HepG2 (cell line): ENCODE measurements around the gene WDR6. TPM values are rescaled to one million over a fixed set of nuclear protein-coding genes. Genes with fewer than 3 reads are reported as not detected.

Experiments
- ATAC-seq: fragments of 200-7000 bp; cut with Tn5 transposase; 3 replicates; pipeline ENCODE4 v1.9.1; 2020; ENCODE audit warnings: mild to moderate bottlenecking, moderate library complexity
- BruUV-seq: library from RNA; stranded (reverse); fragments of 400-500 nt; replicated peaks from 2 replicates; lab custom pipeline; 2021; lab: Mats Ljungman, UMichigan
- CTCF ChIA-PET: fragments of 300-600 bp; formaldehyde crosslinking; extraction: SDS; loops from one replicate; lab custom pipeline; 2021; ENCODE audit warnings: low total read pairs, inconsistent platforms, low intra/inter-chr PET ratio; lab: Yijun Ruan, JAX
- POLR2A ChIA-PET: fragments of 350-600 bp; sonication (Branson Sonifier 250); formaldehyde crosslinking; loops from one replicate; lab custom pipeline; 2020; ENCODE audit warnings: antibody characterized with exemption, inconsistent platforms; lab: Yijun Ruan, JAX
- DNase-seq: peaks from one replicate; pipeline ENCODE4 v3.0.0-alpha.2; 2015; ENCODE audit warnings: low spot score
- FAIRE-seq: peaks from 3 replicates; lab custom pipeline; 2011; peaks lifted over from hg19 to GRCh38; lab: Jason Lieb, UNC
- H2AFZ ChIP-seq: one replicate; pipeline ENCODE4 v1.6.1; 2011; ENCODE audit warnings: low read length, inconsistent platforms
- H3K27ac ChIP-seq: fragments of 300-600 bp; 3 replicates; pipeline ENCODE4 v1.8.0; 2011; ENCODE audit warnings: mixed run types, mild to moderate bottlenecking, mixed read lengths, low read length, inconsistent platforms; ENCODE audit not compliant: insufficient read depth; ENCODE audit errors: extremely low read length
- H3K27me3 ChIP-seq, 2 experiments: fragments of 200-600 bp in 1 of 2; 2 replicates in 1 of 2; 3 replicates in 1 of 2; pipeline versions ENCODE4 v1.6.0 to v1.8.0; 2011; ENCODE audit warnings: low read length in 2 of 2, mild to moderate bottlenecking in 2 of 2, moderate library complexity in 2 of 2, inconsistent platforms in 1 of 2; ENCODE audit not compliant: insufficient read depth in 2 of 2, control insufficient read depth in 1 of 2
- H3K36me3 ChIP-seq, 2 experiments: fragments of 200-600 bp in 1 of 2; replicated peaks in 1 of 2; 2 replicates in 1 of 2; 3 replicates in 1 of 2; pipeline versions ENCODE4 v1.5.1 to v1.8.0; 2011; ENCODE audit warnings: low read length in 2 of 2, inconsistent platforms in 1 of 2; ENCODE audit not compliant: insufficient read depth in 2 of 2, control insufficient read depth in 1 of 2
- H3K4me1 ChIP-seq: 2 replicates; pipeline ENCODE4 v1.5.1; 2012; ENCODE audit warnings: low read length, inconsistent platforms; ENCODE audit not compliant: insufficient read depth
- H3K4me2 ChIP-seq: 2 replicates; pipeline ENCODE4 v1.6.0; 2011; ENCODE audit warnings: low read depth, low read length, inconsistent platforms
- H3K4me3 ChIP-seq, 3 experiments: fragments of 200-600 bp in 1 of 3; sonication (generic), shearing (Covaris generic) in 1 of 3; replicated peaks in 1 of 3; 2 replicates each; pipeline ENCODE4 v1.5.1; 2011 to 2016; ENCODE audit warnings: low read length in 3 of 3, inconsistent platforms in 2 of 3, low read depth in 2 of 3, mild to moderate bottlenecking in 2 of 3, control low read depth in 1 of 3, mixed read lengths in 1 of 3; ENCODE audit not compliant: insufficient read depth in 1 of 3
- H3K79me2 ChIP-seq: one replicate; pipeline ENCODE4 v1.6.1; 2011; ENCODE audit warnings: low read length, inconsistent platforms; ENCODE audit not compliant: insufficient read depth
- H3K9ac ChIP-seq: 2 replicates; pipeline ENCODE4 v1.6.0; 2011; ENCODE audit warnings: mild to moderate bottlenecking, low read depth, low read length, inconsistent platforms; ENCODE audit not compliant: insufficient read depth
- H3K9me3 ChIP-seq: 2 replicates; pipeline ENCODE4 v1.5.1; 2012; ENCODE audit warnings: mild to moderate bottlenecking, low read length
- H4K20me1 ChIP-seq: 2 replicates; pipeline ENCODE4 v1.6.0; 2011; ENCODE audit warnings: inconsistent platforms, mild to moderate bottlenecking, low read length, moderate library complexity; ENCODE audit not compliant: insufficient read depth
- AHR ChIP-seq: IDR thresholded peaks from 2 replicates; pipeline ENCODE4 v1.6.1; 2018; ENCODE audit warnings: missing genetic modification reagents, missing compliant biosample characterization
- JUN ChIP-seq: sonication (generic); formaldehyde crosslinking; IDR thresholded peaks from 2 replicates; pipeline ENCODE4 v1.4.0; 2020; ENCODE audit warnings: mild to moderate bottlenecking, missing genetic modification reagents
- ZNF101 ChIP-seq: sonication (generic); formaldehyde crosslinking; IDR thresholded peaks from 2 replicates; pipeline ENCODE4 v1.4.0; 2020; ENCODE audit warnings: mild to moderate bottlenecking, low read depth, missing genetic modification reagents, borderline replicate concordance
- ZNF34 ChIP-seq: sonication (generic); formaldehyde crosslinking; IDR thresholded peaks from 2 replicates; pipeline ENCODE4 v1.4.0; 2020; ENCODE audit warnings: mild to moderate bottlenecking, missing genetic modification reagents, borderline replicate concordance
- ZNF652 ChIP-seq: IDR thresholded peaks from 2 replicates; pipeline ENCODE4 v1.6.1; 2016; ENCODE audit warnings: low read depth, borderline replicate concordance
- WGBS: methylation state at CpG from one replicate; pipeline ENCODE4 v1.1.6; 2017; ENCODE audit warnings: low lambda C conversion rate; 5-methylcytosine and 5-hydroxymethylcytosine counted together
- in situ Hi-C: cut with HindIII; loops from 2 replicates; pipeline ENCODE4 v1.10.0; 2017; ENCODE audit warnings: low pct_unique_long_range_greater_than_20kb; ENCODE audit not compliant: extremely low pct_ligation_motif_present
- intact Hi-C: fragments of 100-400 bp; cut with micrococcal nuclease; formaldehyde crosslinking; loops from one replicate; pipeline ENCODE4 v1.10.0; 2022; ENCODE audit not compliant: unreplicated experiment
- polyA plus RNA-seq, 8 experiments: library from polyadenylated mRNA; depleted of rRNA in 3 of 8; stranded (reverse) in 7 of 8; unstranded in 1 of 8; fragments of >200 nt; fragmentation: Illumina TruSeq in 4 of 8; extraction: Trizol in 4 of 8; gene quantifications; 2 replicates each; pipeline versions ENCODE4 v1.2.1 to v1.2.3, GENCODE V29; 2011 to 2016; ENCODE audit warnings: low read depth in 4 of 8, missing spikeins in 1 of 8, mixed read lengths in 1 of 8; ENCODE audit not compliant: insufficient read depth in 1 of 8
- total RNA-seq, 5 experiments: library from RNA; depleted of rRNA; stranded (reverse); fragments of >200 nt; fragmentation: Illumina TruSeq; extraction: Trizol; gene quantifications; 2 replicates each; pipeline ENCODE4 v1.2.3, GENCODE V29; 2016; ENCODE audit warnings: low read depth in 1 of 5
- TF ChIP-seq, protein P1 (sequence below): sonication (generic); formaldehyde crosslinking; IDR thresholded peaks from 2 replicates; pipeline ENCODE4 v1.5.0; 2020; ENCODE audit warnings: missing genetic modification reagents, mild to moderate bottlenecking, borderline replicate concordance

WDR6 gene
- total and polyA plus RNA-seq, 2 of the 13 experiments (the other 11 are each of a cell fraction or from before 2014, with no cell fraction given) = 73.4 to 139 TPM

DNA sequence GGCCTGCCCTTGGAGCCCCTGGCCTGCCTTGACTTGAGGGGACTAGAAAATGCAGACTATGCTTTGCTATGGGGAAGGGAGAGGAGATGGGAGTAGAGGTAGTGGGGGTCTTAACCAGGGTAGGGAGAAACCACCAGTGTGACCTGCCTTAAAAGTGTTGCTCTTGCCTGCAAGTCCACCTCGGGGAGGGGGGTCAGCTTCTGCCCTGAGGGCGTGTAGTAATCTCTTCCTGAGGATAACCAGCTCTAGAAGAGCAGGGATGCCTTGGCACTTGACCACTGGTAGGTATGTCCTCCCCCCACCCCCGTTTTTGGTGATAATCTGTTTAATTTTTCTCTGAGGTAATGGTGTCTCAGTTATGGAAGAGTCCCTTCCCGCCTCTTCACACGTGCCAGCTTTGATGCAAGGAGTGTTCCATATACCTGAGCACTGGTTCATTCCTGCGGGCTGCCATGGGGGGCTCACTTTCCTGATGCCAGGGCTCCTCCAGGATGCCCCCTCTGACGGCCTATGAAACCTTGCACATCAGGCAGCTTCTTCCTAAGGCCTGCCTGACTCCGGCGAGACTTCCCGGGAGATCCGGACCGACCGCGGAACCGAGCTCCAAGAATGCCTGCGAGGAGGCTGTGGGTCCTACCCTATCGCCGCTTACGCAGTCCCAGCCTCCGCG is 17.9 kb upstream of the WDR6 start:
- Histone ChIP-seq H3K9me3 (no peaks in the 10 kb centered on the region), H3K79me2 (no peaks in the 10 kb centered on the region), H3K27me3 (no peaks in the 10 kb centered on the region), H3K36me3 (peaks cover 3 to 7% of the 10 kb centered on the region in 2 experiments; a peak in 3 of 5 replicates), H3K27ac (no peak overlapping the region), H3K4me1 (no peaks in the 10 kb centered on the region), H3K4me2 (no peak overlapping the region), H3K4me3 (no peak overlapping the region), H3K9ac (no peak overlapping the region), H4K20me1 (no peaks in the 10 kb centered on the region), H2AFZ (no peak overlapping the region)
- POLR2A ChIA-PET = no interaction called here
- ATAC-seq (no peak), DNase-seq (no peak), FAIRE-seq (no peak)
- WGBS = 84% methylated on average over 17 of the region's 21 CpGs
- in situ Hi-C loops (no loop called here), intact Hi-C loops (loop anchor here (5.0 kb wide), 1 partner anchor 168 kb away; no protein-coding TSS in a partner anchor)
- no peak for TF ChIP-seq JUN (CRISPR knock-in tag)
- TF ChIP-seq, protein P1, sequence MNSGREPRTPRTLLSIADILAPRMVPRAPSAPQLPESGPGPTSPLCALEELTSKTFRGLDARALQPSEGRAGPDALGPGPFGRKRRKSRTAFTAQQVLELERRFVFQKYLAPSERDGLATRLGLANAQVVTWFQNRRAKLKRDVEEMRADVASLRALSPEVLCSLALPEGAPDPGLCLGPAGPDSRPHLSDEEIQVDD (CRISPR knock-in tag) = no peak
- no peak for TF ChIP-seq ZNF101 (CRISPR knock-in tag)
- no TSS peak for BruUV-seq
- CTCF ChIA-PET = interaction anchor here (2.1 kb wide), 1 partner anchor 25 kb away, joined by 12 read pairs; no protein-coding TSS in a partner anchor

DNA sequence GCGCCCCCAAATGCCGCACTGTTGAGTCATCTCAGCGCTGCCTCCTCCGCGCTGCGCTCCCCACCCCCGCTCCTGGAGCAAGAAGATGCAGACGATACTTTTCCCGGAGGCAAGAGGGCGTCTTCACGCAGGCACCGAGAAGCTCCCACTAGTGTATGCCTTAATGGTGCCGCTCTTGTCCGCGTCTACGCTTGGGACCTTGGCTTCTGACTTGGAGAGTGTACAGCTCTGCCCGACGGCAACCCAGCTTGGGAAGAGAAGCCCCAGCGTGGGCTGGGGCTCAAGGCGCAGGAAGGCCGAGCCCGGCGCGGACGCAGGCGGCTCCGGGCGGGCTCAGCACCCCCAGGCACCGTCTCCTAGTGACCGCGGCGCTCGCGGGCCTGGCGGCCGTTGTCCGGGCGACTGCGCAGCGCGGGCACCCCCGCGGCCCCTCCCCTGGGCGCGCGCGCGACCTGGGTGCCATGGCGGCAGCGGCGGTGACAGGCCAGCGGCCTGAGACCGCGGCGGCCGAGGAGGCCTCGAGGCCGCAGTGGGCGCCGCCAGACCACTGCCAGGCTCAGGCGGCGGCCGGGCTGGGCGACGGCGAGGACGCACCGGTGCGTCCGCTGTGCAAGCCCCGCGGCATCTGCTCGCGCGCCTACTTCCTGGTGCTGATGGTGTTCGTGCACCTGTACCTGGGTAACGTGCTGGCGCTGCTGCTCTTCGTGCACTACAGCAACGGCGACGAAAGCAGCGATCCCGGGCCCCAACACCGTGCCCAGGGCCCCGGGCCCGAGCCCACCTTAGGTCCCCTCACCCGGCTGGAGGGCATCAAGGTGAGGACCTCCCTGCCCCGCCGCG is 17.2 kb upstream of the WDR6 start, which contains the start of gene P4HTM:
Gene P4HTM (plus strand): TSS at position 446 of the 840 bp plus-strand sequence. CDS start 16 bp downstream, at position 462.
- FAIRE-seq (no peak), ATAC-seq (no peak)

More for the DNA sequence above, 17.2 kb upstream of the WDR6 start, which contains the start of gene P4HTM:
- no peak within 1 kb of the TSS for H3K4me2 ChIP-seq
- H3K4me1 ChIP-seq = no peaks in the 10 kb centered on the region
- H3K36me3 ChIP-seq = peaks cover 0 to under 1% of the 10 kb centered on the region in 2 experiments; a peak in 1 of 5 replicates
- no peak within 1 kb of the TSS for H3K27ac ChIP-seq
- POLR2A ChIA-PET = no interaction called here
- no peaks in the 10 kb centered on the region for H3K27me3 ChIP-seq
- 97% methylated on average over 38 of the region's 91 CpGs for WGBS
- H4K20me1 ChIP-seq = no peaks in the 10 kb centered on the region
- H3K4me3 ChIP-seq = no peak within 1 kb of the TSS
- no peak for TF ChIP-seq ZNF652 (CRISPR knock-in tag)
- TF ChIP-seq AHR (CRISPR knock-in tag) = no peak
- TF ChIP-seq ZNF34 (CRISPR knock-in tag) = no peak
- TF ChIP-seq, all 625 proteins: peak for 0
- Histone ChIP-seq H3K9me3 (no peaks in the 10 kb centered on the region), H2AFZ (no peak within 1 kb of the TSS), H3K79me2 (no peaks in the 10 kb centered on the region), H3K9ac (no peak within 1 kb of the TSS)
- no peak for DNase-seq
- CTCF ChIA-PET = no interaction called here
- in situ Hi-C loops (no loop called here), intact Hi-C loops (loop anchor here (5.0 kb wide), 1 partner anchor 167 kb away; no protein-coding TSS in a partner anchor)
- BruUV-seq = no TSS peak
